ENCODE data around the gene BTF3L4. TPM values are rescaled to one million over a fixed set of nuclear protein-coding genes. Genes with fewer than 3 reads are reported as not detected.

The BTF3L4 gene
- total RNA-seq (2021), result 74.7 to 89.4 TPM (median 79.0 TPM) in 3 replicates
- Bru-seq, nascent RNA, result percentile 93 among the genes with signal in this experiment
- long read RNA-seq, experiment 1, full-length matches to known transcripts, result 366 of 411 reads
- long read RNA-seq, experiment 1, partial matches to known transcripts, result 16 of 411 reads
- long read RNA-seq, experiment 1, other reads (novel, unspliced or antisense), result 29 of 411 reads
- long read RNA-seq, experiment 2, full-length matches to known transcripts, result 98 of 171 reads
- long read RNA-seq, experiment 2, partial matches to known transcripts, result 26 of 171 reads
- long read RNA-seq, experiment 2, other reads (novel, unspliced or antisense), result 47 of 171 reads
- long read RNA-seq, experiment 3, full-length matches to known transcripts, result 340 of 351 reads
- long read RNA-seq, experiment 3, partial matches to known transcripts, result 6 of 351 reads
- long read RNA-seq, experiment 3, other reads (novel, unspliced or antisense), result 5 of 351 reads

GRCh38 chr1:52056163-52056936 is at the start of gene BTF3L4:
BTF3L4 (plus strand) TSS chr1:52056295; CDS start chr1:52059848, 3,553 bp downstream.
- peak; percentile 98 for DNase-seq (ENCODE audit: low spot score)
- Mint-ChIP-seq H3K4me3 (peak within 1 kb of the TSS; percentile 97), H3K36me3 (peaks cover 33% of the 10 kb centered on the region), H3K9me3 (no peaks in the 10 kb centered on the region), H3K4me1 (peaks cover 33% of the 10 kb centered on the region), H3K27me3 (ENCODE audit: low read depth) (no peaks in the 10 kb centered on the region), H3K27ac (peak within 1 kb of the TSS; percentile 99)
- ChIA-PET POLR2A (interaction anchor here (1.0 to 2.3 kb wide), 6 partner anchors 20 to 347 kb away, joined by 4 to 11 read pairs (median 7); partner anchors contain the start of genes KTI12, ORC1 and PRPF38A), CTCF (interaction anchor here (0.6 to 2.6 kb wide), 2 partner anchors 292 to 1388 kb away, joined by 3 to 12 read pairs; no protein-coding TSS in a partner anchor)
- ATAC-seq, result peak; percentile 90
- no peak for TF ChIP-seq E2F5 (CRISPR knock-in tag; IDR thresholded peaks at IDR 0.05)
- TF ChIP-seq SMAD3 (CRISPR knock-in tag; IDR thresholded peaks at IDR 0.05; ENCODE audit: borderline replicate concordance), result no peak
- TF ChIP-seq AFF4 (CRISPR knock-in tag; IDR thresholded peaks at IDR 0.05; ENCODE audit: borderline replicate concordance), result no peak; the same call in 1 of the 2 replicates
- TF ChIP-seq ZNF416 (CRISPR knock-in tag; IDR thresholded peaks at IDR 0.05), result no peak
- no peak for TF ChIP-seq CTCF (IDR thresholded peaks at IDR 0.05)
- TF ChIP-seq ZNF138 (CRISPR knock-in tag; conservative IDR thresholded peaks at IDR 0.05), result no peak
- peak; percentile 53; the same call in 1 of the 2 replicates for TF ChIP-seq JUN (CRISPR knock-in tag; IDR thresholded peaks at IDR 0.05)
- 0 out of 2 replicates have a peak, but pooled peaks have one; percentile 37 for TF ChIP-seq ZNF671 (CRISPR knock-in tag; IDR thresholded peaks at IDR 0.05)
- 0 out of 2 replicates have a peak, but pooled peaks have one; percentile 38 for TF ChIP-seq HMGXB4 (CRISPR knock-in tag; IDR thresholded peaks at IDR 0.05)
- TF ChIP-seq TEAD1 (CRISPR knock-in tag; IDR thresholded peaks at IDR 0.05), result peak; percentile 36; the same call in 1 of the 2 replicates
- 0 out of 2 replicates have a peak, but pooled peaks have one; percentile 49 for TF ChIP-seq NFATC4 (CRISPR knock-in tag; IDR thresholded peaks at IDR 0.05)
- no peak for TF ChIP-seq CDX4 (CRISPR knock-in tag; IDR thresholded peaks at IDR 0.05; ENCODE audit: borderline replicate concordance)
- TF ChIP-seq ZNF396 (CRISPR knock-in tag; IDR thresholded peaks at IDR 0.05; ENCODE audit: borderline replicate concordance), result no peak
- peak; percentile 91 for TF ChIP-seq USF2 (CRISPR knock-in tag; IDR thresholded peaks at IDR 0.05)
- no peak for TF ChIP-seq RORB (CRISPR knock-in tag; IDR thresholded peaks at IDR 0.05)
- no peak for TF ChIP-seq ZNF532 (CRISPR knock-in tag; IDR thresholded peaks at IDR 0.05; ENCODE audit: borderline replicate concordance)
- TF ChIP-seq FOXP4 (CRISPR knock-in tag; IDR thresholded peaks at IDR 0.05), result 0 out of 2 replicates have a peak, but pooled peaks have one; percentile 70
